Activated CD8-positive, alpha-beta memory T cell treated with anti-CD3 and anti-CD28 coated beads for 48 hours (primary cell): Measurements from ENCODE around the gene ANKS1B.
"Not testable (repeated sequence)": the region's sequence is repeated elsewhere in the genome, so short reads cannot be mapped to it uniquely, and the experiment has no call there.

ENCODE experiments used
- DNase-seq, 3 experiments: peaks; one replicate each; pipeline ENCODE4 v3.0.0-alpha.2; 2020; ENCODE audit warnings: low read depth in 2 of 3, low spot score in 2 of 3

Gene ANKS1B

DNA sequence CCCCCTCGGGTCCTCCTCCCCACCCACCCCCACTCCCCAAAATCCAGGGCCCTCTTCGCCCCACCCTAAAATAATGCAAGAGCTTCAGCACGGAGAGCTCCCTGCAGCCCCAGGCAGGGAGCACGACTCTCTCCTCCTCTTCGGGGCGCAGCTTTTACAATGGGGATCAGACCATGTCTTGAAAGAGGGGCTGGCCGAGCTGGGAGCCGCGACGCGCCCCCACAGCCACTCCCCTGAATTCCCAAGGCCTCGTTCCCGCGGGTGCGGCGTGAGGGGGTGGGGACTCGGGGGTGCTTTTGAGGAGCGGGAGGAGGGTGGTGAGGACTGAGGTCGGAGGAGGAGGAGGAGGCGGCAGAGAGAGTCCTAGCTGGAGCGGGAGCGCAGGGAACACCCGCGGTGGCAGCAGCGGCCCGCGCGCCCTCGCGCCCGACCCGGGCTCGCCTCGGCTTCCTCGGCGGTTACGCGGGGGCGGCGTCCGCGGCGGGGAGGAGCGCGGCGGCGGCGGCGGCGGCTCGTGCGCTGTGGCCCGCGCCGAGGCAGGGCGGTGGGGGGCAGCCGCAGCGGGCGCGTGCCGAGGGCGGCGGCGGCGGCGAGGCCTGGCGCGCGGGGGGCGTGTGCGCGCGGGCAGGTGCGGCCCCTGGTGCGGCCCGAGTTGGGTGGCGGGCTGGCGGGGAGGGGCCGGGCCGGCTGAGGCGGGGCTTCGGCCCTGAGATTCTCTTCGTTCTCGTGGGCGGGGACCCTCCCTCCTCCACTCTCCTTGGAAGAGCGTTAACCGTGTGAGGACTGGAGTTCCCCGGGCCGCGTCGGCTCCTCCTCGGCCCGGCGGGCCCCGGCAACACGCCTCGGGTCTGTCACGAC, at the start of gene ANKS1B:
Gene ANKS1B (minus strand): TSS at position 666 of the 858 bp plus-strand sequence. CDS start 699 bp downstream, outside the sequence.
- DNase-seq = no peak

DNA sequence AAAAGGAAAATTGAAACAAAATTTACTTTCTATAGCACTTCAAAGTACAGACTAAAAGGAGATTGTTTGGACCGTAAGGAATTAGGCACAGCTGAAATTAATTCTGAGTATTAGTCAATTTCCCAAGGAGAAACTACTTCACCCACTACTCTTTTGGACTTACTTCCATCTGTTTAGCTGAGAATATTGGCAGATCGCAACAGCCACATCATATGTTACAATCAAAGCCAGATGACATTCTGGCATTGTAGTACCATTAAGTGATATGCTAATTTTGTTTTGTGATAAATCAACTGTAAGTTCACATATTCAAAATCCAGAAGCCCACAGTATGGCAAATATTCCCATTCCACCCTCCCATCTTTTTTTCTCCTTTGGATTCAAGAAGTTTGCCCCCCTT, 47.1 kb upstream of the ANKS1B start:
- no peak for DNase-seq

DNA sequence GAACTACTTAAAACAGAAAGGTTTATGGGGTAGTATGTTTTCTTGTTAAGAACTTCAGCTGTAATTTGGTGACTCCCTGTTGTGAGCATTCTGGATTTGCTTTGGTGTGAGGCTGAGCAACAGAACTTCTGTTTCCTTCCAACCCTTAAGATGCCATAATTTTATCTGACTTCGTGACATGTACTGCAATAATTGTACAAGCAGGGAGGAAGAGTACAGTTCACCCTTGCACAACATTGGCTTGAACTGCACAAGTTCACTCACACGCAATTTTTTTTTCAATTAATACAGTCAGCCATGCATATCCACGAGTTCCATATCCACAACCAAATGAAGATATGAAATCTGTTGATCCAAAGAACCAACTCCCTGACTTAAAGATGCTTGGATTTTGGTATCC, 42.9 kb upstream of the ANKS1B start:
- no peak for DNase-seq

DNA sequence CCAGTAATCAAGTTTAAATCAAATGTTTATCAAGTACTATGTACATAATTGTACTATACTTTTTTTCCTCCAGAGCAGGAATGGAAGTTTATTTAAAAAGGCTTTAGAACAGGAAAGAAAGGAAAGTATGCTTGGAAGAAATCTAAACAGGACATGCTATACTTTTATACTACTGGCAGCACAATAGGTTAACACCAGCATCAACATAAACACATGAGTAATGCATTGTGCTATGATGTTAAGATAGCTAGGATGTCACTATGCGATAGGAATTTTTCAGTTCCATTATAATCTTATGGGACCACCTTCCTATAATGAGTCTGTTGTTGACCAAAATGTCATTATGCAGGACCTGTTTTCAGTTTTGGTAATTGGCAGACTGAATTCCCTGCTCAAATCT, 41.5 kb upstream of the ANKS1B start:
- no peak for DNase-seq

DNA sequence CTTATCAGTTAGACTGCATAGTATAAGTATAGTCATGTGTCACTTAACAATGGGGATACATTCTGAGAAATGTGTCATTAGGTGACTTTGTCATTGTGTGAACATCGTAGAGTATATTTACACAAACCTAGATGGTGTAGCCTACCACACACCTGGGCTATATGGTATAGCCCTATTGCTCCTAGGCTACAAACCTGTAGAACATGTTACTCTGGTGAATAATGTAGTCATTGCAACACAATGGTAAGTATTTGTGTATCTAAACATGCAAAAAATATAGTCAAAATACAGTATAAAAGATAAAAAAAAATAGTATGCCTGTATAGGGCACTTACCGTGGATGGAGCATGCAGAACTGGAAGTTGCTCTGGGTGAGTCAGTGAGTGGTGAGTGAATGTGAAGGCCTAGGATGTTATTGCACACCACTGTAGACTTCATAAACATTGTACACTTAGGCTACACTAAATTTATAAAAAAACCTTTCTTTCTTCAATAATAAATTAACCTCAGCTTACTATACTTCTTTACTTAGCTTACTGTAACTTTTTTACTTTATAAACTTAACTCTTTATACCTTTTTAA, 40.3 kb upstream of the ANKS1B start:
- no peak for DNase-seq

DNA sequence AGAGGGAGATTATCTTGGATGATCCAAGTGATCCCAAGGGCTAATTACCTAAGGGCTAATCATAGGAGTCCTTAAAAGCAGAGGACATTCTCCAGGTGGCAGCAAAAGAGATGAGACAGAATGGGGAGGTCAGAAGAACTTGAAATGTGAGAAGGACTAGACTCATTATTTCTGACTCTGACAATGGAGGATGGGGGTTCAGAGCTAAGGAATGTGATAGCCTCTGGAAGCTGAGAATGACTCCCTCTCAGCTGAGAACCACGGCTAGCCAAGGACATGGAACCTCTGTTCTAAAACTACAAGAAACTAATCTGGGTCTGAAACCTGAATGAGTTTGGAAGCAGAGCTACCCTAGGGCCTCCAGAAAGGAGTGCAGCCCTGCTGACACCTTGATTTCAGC, 35.6 kb upstream of the ANKS1B start:
- DNase-seq = no peak

DNA sequence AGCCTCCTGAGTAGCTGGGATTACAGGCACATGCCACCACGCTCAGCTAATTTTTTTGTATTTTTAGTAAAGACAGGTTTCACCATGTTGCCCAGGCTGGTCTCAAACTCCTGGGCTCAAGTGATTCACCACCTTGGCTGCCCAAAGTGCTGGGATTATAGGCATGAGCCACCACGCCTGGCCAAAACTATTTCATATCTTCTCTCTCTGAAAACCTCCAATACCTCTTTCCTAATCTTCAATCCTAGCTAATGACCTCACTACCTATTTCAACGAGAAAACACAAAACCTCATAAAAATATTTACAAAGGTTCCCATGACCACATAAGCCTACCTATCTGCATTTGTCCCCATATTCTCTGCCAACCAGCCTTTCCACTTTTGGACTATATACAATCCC, 32.3 kb upstream of the ANKS1B start:
- no peak for DNase-seq

DNA sequence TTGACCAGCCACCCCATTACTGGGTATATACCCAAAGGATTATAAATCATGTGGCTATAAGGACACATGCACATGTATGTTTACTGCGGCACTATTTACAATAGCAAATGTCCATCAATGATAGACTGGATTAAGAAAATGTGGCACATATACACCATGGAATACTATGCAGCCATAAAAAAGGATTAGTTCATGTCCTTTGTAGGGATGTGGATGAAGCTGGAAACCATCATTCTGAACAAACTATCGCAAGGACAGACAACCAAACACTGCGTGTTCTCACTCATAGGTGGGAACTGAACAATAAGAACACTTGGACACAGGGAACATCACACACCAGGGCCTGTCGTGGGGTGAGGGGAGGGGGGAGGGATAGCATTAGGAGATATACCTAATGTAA, 31.6 kb upstream of the ANKS1B start:
- not testable (repeated sequence) for DNase-seq

DNA sequence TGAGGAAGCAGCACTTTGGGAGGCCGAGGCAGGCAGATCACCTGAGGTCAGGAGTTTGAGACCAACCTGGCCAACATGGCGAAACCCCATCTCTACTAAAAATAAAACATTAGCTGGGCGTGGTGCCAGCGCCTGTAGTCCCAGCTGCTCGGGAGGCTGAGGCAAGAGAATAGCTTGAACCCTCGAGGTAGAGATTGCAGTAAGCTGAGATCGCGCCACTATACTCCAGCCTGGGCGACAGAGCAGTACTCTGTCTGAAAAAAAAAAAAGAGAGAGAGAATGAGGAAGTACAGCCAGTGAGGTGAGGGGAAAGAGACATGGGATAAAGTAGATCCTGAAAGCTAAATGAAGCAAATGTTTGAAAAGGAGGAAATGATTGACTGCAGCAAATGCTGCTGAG, 21.1 kb upstream of the ANKS1B start:
- DNase-seq = not testable (repeated sequence)

DNA sequence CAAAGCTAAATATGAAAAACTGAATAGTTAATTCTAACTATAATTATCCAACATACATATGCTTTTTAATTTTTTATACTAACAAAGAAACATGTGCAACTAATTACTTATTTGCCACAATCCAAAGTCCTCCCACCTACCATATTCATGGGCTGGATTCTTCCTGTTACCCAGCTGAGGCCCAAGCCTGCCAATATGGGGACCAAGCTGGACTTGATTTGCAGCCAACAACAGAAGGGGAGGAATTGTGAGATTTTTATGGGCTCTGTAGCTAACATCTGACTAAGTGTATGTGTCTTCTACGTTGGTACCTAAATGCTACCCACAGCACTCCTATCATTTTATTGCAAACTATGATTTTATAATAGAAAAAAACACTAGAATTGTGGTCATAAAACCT, 13.1 kb upstream of the ANKS1B start:
- no peak for DNase-seq

DNA sequence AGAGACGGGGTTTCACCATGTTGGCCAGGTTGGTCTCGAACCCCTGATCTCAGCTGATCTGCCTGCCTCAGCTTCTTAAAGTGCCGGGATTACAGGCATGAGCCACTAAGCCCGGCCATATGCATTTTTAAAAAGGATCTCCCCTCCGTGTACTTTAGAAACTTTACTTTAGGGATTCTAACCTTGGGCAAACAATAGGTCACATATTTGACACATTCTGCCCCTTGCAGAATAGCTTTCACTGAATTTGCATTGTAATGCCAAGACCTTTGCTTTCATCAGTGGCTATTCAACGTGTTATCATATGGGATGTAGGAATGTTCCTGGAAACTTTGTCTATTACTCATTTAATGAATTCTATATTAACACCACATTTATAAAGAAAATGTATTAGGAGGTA, 11.4 kb upstream of the ANKS1B start:
- DNase-seq = no peak

DNA sequence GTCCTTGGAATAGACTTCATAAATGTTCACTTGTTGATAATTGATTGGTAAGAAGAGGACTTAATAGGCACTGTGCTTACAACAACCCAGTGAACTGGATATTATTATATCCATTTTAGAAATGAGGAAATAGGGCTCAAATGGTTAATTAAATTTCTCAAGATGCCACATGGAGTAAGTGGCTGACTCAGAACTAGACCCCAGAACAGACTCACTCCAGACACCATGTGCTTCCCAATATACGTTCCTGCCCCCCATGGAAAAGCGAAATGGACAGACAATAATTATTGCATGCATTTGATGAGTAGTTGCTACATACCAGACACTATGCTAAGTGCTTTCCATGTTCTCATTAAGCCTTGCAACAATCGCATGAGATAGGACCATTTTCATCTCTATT, 895 bp upstream of the ANKS1B start:
- no peak for DNase-seq

DNA sequence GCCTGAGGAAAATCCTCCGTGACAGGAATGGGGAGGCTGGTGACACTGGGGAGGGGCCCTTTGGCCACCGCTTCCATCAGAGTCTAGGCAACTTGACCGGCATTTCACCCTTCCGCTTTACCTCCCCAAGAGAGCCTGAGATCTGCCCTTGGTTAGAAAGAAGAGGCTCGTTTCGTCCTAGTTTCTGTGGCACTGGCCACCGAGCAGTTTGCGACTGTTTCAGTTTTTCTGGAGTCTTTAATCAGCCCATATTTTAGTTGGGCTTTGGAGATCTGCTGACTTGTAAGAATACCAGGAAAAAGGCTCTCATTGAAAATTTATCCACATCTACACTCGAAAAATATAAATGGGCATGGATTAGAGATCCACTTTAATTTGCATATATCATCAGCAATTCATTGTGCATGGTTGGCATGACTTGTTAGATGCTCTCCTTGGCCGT, 414 bp upstream of the ANKS1B start:
- no peak for DNase-seq

DNA sequence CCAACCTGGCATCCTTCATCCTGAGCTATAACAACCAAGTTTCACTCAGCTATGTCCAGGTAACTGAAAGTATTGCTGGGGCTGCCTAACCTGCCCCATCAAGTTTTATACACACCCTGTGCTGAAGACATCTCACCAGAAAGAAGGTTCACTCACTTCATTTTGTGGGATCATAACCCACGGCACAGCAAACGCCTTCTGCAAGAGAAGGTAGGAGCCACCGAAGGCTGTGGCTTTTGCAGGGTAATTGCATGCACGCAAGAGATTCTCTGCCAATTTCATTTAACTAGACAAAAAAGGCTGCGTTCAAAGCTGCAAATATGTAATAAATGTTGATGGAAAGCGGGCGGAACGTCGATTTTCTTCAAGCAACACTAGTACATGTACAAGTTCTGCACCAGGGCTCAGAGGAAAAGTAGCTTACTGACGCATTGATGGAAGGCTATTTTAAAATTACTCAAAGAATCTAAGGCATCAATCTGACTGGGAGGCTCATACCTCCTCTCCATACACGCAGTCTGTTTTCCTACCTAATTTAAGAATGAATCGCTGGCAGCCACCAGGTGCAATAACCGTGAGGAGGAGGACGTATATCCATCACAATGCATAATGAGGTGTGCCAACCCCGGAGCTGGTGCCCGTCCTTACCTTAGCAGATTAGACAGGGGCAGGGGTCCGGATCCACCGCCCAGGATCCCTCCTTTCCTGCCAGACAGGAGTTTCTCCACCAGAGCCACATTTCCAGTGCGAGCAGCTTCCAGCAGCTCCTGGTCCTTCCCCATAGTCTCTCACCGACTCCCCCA, 1.1 kb downstream of the ANKS1B start:
- DNase-seq = no peak

DNA sequence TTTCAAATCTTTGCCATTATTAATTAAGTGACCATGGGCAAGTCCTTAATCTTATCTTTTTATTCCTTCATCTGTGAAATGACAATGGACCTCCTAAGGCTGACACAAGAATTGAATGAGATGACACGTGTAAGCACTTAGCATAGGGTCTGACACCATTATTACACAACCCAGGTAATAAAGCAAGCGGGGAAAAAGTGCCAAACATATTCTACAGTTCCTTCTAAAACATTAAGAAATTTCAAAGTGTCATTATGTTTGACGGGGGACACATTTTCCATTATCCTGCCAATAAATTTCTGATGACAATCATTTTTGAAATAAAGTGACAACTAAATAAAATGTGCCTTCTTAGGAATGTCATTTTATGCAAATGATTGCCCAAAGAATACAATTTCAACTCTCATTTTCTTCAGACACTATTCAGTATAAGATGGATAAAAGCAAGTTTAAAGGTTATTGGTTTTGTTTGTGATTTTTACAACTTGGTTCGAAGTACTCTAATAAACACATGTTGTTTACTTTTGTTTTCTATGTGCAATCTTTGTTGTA, 3.0 kb downstream of the ANKS1B start:
- no peak for DNase-seq

DNA sequence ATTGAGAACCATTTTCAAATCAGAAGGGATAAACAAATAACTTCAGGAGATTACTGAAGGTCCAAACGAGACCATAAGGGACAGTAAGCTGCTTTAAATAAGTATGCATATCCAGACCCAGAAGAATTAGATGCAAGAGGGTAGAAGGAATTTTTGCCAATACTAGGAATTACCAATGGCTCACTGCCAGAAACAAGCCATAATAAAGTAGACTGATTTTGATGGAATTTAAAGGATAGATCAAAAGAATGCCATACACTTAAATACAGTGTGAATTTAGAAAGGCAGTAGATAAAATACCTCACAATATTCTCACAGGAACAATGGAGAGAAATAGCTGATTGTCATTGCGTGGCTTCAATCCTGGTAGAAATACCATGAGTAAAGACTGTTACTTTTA, 5.3 kb downstream of the ANKS1B start:
- DNase-seq = no peak

DNA sequence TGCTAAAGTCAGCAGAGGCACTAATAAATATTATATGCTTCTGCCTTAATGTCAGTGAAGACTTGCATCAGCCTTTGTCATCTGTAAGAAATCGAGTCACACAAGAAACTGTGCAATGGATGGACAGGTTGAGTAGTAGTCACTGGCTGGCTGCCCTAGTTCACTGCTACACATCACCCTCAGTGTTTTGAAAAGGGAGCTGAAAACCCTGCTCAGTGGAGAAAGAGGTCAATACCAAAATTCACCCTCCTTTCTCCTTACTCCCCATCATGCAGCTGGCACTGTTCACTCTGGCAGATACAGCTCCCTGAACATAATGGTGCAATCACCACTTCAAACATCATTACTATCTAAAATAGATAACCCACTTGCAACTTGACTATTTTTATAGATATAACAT, 6.6 kb downstream of the ANKS1B start:
- DNase-seq = no peak

DNA sequence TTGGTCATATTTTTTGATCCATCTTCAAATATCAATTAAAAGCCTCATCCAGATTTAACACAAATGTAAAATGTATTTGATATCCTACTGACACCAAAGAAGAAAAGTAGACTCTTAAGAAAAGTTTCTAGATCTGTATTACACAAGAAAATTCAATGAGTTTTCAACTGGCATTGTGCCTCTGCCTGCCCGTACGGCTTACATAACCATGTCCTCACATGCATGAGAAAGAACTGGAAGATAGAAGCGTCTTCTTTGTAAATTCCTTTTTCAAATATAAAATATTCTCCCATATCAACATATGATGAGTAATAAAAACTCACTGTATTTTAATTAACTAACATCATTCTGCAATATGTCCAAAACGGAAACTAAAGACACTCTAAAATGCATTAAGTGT, 7.2 kb downstream of the ANKS1B start:
- DNase-seq = no peak

DNA sequence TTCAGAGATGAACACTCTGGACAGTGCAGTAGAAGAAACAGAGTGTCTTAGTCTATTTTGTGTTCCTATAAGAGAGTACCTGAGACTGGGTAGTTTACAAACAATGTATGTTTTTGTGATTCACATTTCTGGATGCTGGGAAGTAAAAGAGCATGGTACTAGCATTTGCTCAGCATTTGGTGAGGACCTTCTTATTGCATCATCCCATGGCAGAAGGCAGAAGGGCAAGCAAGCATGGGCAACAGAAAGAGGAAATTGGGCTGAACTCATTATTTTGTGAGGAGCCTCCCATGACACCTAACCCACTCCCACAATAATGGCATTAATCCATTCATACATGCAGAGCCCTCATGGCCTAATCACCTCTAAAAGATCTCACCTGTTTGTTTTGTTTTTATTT, 8.0 kb downstream of the ANKS1B start:
- no peak for DNase-seq

DNA sequence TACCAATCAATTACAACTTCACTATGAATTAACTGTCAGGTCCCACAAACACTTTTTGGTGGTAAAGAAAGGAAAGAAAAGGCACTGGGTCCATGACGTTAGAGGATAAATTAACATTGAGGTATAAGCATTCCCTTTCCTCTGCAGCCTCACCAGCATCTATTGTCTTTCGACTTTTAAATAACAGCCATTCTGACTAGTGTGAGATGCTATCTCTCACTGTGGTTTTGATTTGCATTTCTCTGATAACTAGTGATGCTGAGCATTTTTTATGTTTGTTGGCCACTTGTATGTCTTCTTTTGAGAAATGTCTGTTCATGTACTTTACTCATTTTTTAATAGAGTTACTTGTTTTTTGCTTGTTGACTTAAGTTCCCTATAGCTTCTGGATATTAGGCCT, 9.4 kb downstream of the ANKS1B start:
- no peak for DNase-seq

DNA sequence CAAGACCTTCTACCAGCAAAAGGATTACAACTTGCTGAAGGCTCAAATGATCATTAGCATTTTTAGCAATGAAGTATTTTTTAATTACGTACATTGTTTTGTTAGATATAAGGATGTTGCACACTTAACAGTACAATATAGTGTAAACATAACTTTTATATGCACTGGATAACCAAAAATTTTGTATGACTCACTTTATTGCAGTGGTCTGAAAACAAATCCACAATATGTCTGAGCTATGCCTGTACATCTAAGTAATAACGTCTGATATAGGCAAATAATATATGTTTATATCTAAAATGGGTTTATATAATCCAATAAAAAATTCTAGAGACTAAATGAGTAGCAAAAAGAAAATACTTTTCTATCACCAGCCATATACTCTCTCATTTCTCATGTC, 10.6 kb downstream of the ANKS1B start:
- no peak for DNase-seq

DNA sequence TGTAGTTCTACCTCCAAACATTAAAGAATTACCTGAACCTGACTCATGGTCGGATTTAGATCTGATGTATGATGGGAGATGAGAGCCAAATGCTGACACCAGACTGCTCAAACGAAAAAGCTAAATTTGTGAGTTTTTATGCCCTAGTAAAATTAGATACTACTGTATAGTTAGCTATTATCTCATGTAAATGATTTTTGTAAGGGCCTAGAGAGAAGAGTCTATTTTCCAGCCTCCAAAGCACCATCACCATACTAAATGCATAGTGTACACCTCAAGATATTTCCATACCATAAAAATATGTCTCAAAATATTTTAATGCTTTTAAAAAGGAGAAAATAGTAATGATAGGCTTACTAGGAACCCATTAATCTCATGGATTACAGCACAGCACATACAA, 18.3 kb downstream of the ANKS1B start:
- no peak for DNase-seq
